Caco-2 (cell line): ENCODE data around the gene ADGRF1. TPM values are rescaled to one million over a fixed set of nuclear protein-coding genes. Genes with fewer than 3 reads are reported as not detected.

Experiments used
- BruUV-seq: library from RNA; stranded (reverse); fragments of 400-500 nt; replicated peaks from 2 replicates; lab custom pipeline; 2021; lab: Mats Ljungman, UMichigan
- CTCF ChIA-PET: fragments of 300-600 bp; sonication (Branson Sonifier 250); formaldehyde crosslinking; loops from one replicate; lab custom pipeline; 2022; ENCODE audit warnings: antibody characterized with exemption; lab: Charles Lee
- POLR2A ChIA-PET: fragments of 300-600 bp; sonication (Branson Sonifier 250); formaldehyde crosslinking; loops from one replicate; lab custom pipeline; 2022; ENCODE audit warnings: antibody characterized with exemption; lab: Charles Lee
- DNase-seq, 2 experiments: peaks; one replicate each; pipeline versions ENCODE4 v3.0.0 to v3.0.0-alpha.2; 2020 to 2022
- H3K27me3 ChIP-seq: replicated peaks from 2 replicates; pipeline ENCODE4 v1.6.0; 2011; ENCODE audit warnings: low read length; ENCODE audit not compliant: control insufficient read depth, insufficient read depth
- H3K36me3 ChIP-seq: 2 replicates; pipeline ENCODE4 v1.5.1; 2011; ENCODE audit warnings: low read length; ENCODE audit not compliant: control insufficient read depth, insufficient read depth
- H3K4me1 ChIP-seq: fragments of 250-450 bp; sonication (Bioruptor Pico); 2 replicates; pipeline ENCODE4 v1.5.1; 2020; ENCODE audit warnings: mild to moderate bottlenecking
- H3K4me3 ChIP-seq: 2 replicates; pipeline ENCODE4 v1.5.1; 2011; ENCODE audit warnings: low read depth, mild to moderate bottlenecking, control low read depth, low read length
- H3K9me3 ChIP-seq: fragments of 250-450 bp; sonication (Bioruptor Pico); 2 replicates; pipeline ENCODE4 v1.5.1; 2020; ENCODE audit warnings: mild to moderate bottlenecking, moderate library complexity
- H3K27ac Mint-ChIP-seq: one replicate; pipeline ENCODE4 v1.8.0; 2022; ENCODE audit warnings: mixed read lengths; ENCODE audit not compliant: unreplicated experiment
- H3K27me3 Mint-ChIP-seq: one replicate; pipeline ENCODE4 v1.8.0; 2022; ENCODE audit warnings: mixed read lengths; ENCODE audit not compliant: insufficient read depth, unreplicated experiment
- H3K36me3 Mint-ChIP-seq: one replicate; pipeline ENCODE4 v1.8.0; 2022; ENCODE audit warnings: mild to moderate bottlenecking, mixed read lengths; ENCODE audit not compliant: insufficient read depth, unreplicated experiment
- H3K4me1 Mint-ChIP-seq: one replicate; pipeline ENCODE4 v1.8.0; 2022; ENCODE audit warnings: low read depth, mixed read lengths; ENCODE audit not compliant: unreplicated experiment
- H3K4me3 Mint-ChIP-seq: one replicate; pipeline ENCODE4 v1.8.0; 2022; ENCODE audit warnings: mild to moderate bottlenecking, moderate library complexity, mixed read lengths; ENCODE audit not compliant: unreplicated experiment
- H3K9me3 Mint-ChIP-seq: one replicate; pipeline ENCODE4 v1.8.0; 2022; ENCODE audit warnings: mixed read lengths; ENCODE audit not compliant: unreplicated experiment
- CTCF ChIP-seq, 2 experiments: fragments of 200-600 bp in 1 of 2; IDR thresholded peaks; 1 replicate in 1 of 2; 2 replicates in 1 of 2; pipeline versions ENCODE4 v1.5.1 to v1.8.0; 2011 to 2022; ENCODE audit warnings: antibody characterized with exemption in 1 of 2, control low read depth in 1 of 2, inconsistent platforms in 1 of 2, low read depth in 1 of 2, low read length in 1 of 2, mild to moderate bottlenecking in 1 of 2, moderate library complexity in 1 of 2; ENCODE audit not compliant: insufficient read depth in 1 of 2, severe bottlenecking in 1 of 2, unreplicated experiment in 1 of 2
- intact Hi-C: fragments of 100-400 bp; cut with micrococcal nuclease; formaldehyde crosslinking; loops from one replicate; pipeline ENCODE4 v1.10.0; 2022; ENCODE audit not compliant: unreplicated experiment
- total RNA-seq: library from RNA; stranded (reverse); gene quantifications from 2 replicates; pipeline ENCODE4 v1.2.3, GENCODE V29; 2022

Gene ADGRF1
- total RNA-seq, 1 experiment from 2014 or later, result 0.52 TPM

GRCh38 chr6:47064274-47064673 lies 22.1 kb upstream of the ADGRF1 start:
- TF ChIP-seq CTCF (IDR thresholded peaks at IDR 0.05; ENCODE audit: insufficient read depth in 1 of 2, low read depth in 1 of 2, low read length in 1 of 2, severe bottlenecking in 1 of 2, unreplicated experiment in 1 of 2), result no peak
- CTCF ChIA-PET, result no interaction called here
- H3K4me1 ChIP-seq, result no peaks in the 10 kb centered on the region
- no peaks in the 10 kb centered on the region for H3K27me3 Mint-ChIP-seq
- POLR2A ChIA-PET, result no interaction called here
- H3K36me3 Mint-ChIP-seq, result no peaks in the 10 kb centered on the region
- H3K27ac Mint-ChIP-seq, result no peak overlapping the region
- intact Hi-C loops, result no loop called here
- no peak overlapping the region for H3K4me3 ChIP-seq
- BruUV-seq, result no TSS peak
- H3K36me3 ChIP-seq, result no peaks in the 10 kb centered on the region
- H3K27me3 ChIP-seq, result no peaks in the 10 kb centered on the region
- H3K4me3 Mint-ChIP-seq, result no peak overlapping the region
- H3K4me1 Mint-ChIP-seq, result no peaks in the 10 kb centered on the region
- no peaks in the 10 kb centered on the region for H3K9me3 ChIP-seq
- no peaks in the 10 kb centered on the region for H3K9me3 Mint-ChIP-seq
- DNase-seq, result no peak

GRCh38 chr6:47062346-47062745 lies 20.2 kb upstream of the ADGRF1 start:
- H3K36me3 Mint-ChIP-seq, result no peaks in the 10 kb centered on the region
- TF ChIP-seq CTCF (IDR thresholded peaks at IDR 0.05; ENCODE audit: insufficient read depth in 1 of 2, low read depth in 1 of 2, low read length in 1 of 2, severe bottlenecking in 1 of 2, unreplicated experiment in 1 of 2), result no peak
- POLR2A ChIA-PET, result no interaction called here

GRCh38 chr6:47061309-47062300 lies 19.5 kb upstream of the ADGRF1 start:
- H3K27ac Mint-ChIP-seq, result no peak overlapping the region
- H3K27me3 Mint-ChIP-seq, result no peaks in the 10 kb centered on the region
- BruUV-seq, result no TSS peak

More at GRCh38 chr6:47062346-47062745, 20.2 kb upstream of the ADGRF1 start:
- no peaks in the 10 kb centered on the region for H3K27me3 Mint-ChIP-seq
- BruUV-seq, result no TSS peak
- Histone ChIP-seq H3K4me1 (peaks cover under 1% of the 10 kb centered on the region; the same call in 1 of the 2 replicates), H3K36me3 (no peaks in the 10 kb centered on the region; the same call in 1 of the 2 replicates), H3K4me3 (no peak overlapping the region), H3K9me3 (no peaks in the 10 kb centered on the region), H3K27me3 (no peaks in the 10 kb centered on the region)
- no peak overlapping the region for H3K4me3 Mint-ChIP-seq
- intact Hi-C loops, result no loop called here
- CTCF ChIA-PET, result no interaction called here
- H3K9me3 Mint-ChIP-seq, result no peaks in the 10 kb centered on the region
- H3K4me1 Mint-ChIP-seq, result no peaks in the 10 kb centered on the region
- DNase-seq, result no peak
- no peak overlapping the region for H3K27ac Mint-ChIP-seq

More at GRCh38 chr6:47061309-47062300, 19.5 kb upstream of the ADGRF1 start:
- DNase-seq, result no peak
- Histone ChIP-seq H3K4me1 (peaks cover 7% of the 10 kb centered on the region; the same call in 1 of the 2 replicates), H3K4me3 (no peak overlapping the region), H3K36me3 (no peaks in the 10 kb centered on the region; the same call in 1 of the 2 replicates), H3K27me3 (no peaks in the 10 kb centered on the region), H3K9me3 (no peaks in the 10 kb centered on the region)
- H3K9me3 Mint-ChIP-seq, result no peaks in the 10 kb centered on the region
- no peaks in the 10 kb centered on the region for H3K36me3 Mint-ChIP-seq
- ChIA-PET POLR2A (no interaction called here), CTCF (no interaction called here)
- H3K4me1 Mint-ChIP-seq, result no peaks in the 10 kb centered on the region
- no peak overlapping the region for H3K4me3 Mint-ChIP-seq
- intact Hi-C loops, result no loop called here
- TF ChIP-seq CTCF (IDR thresholded peaks at IDR 0.05; ENCODE audit: insufficient read depth in 1 of 2, low read depth in 1 of 2, low read length in 1 of 2, severe bottlenecking in 1 of 2, unreplicated experiment in 1 of 2), result no peak
